ENCODE measurements around the gene TCEA2. TPM values are rescaled to one million over a fixed set of nuclear protein-coding genes. Genes with fewer than 3 reads are reported as not detected.

TCEA2 gene
- total and polyA plus RNA-seq, 2 donors from 2014 or later: 53.8 to 90.9 TPM

GRCh38 chr20:64038565-64039292, 24.3 kb upstream of the TCEA2 start:
- peak overlapping the region in 1 of 3 donors; percentile 46 for H3K4me3 ChIP-seq (ENCODE audit: low read length in 3 of 3)
- peak; percentile 87 to 92 (median 90) for DNase-seq
- peaks cover 0 to 14% (median 0%) of the 10 kb centered on the region in 3 donors for H3K4me1 ChIP-seq (ENCODE audit: control insufficient read depth in 2 of 3, insufficient read depth in 2 of 3, low read depth in 1 of 3, low read length in 3 of 3)
- peaks cover 0 to 4% (median 0%) of the 10 kb centered on the region in 3 donors for H3K36me3 ChIP-seq (ENCODE audit: control insufficient read depth in 2 of 3, insufficient read depth in 3 of 3, low read length in 3 of 3)
- FAIRE-seq: no peak
- H3K27me3 ChIP-seq (ENCODE audit: control insufficient read depth, insufficient read depth, low read length): peaks cover 2% of the 10 kb centered on the region
- H3K9ac ChIP-seq (ENCODE audit: low read length in 3 of 3): no peak overlapping the region
- peak overlapping the region; percentile 40 to 43 for H3K27ac ChIP-seq (ENCODE audit: low read depth in 2 of 2, low read length in 2 of 2)
- intact Hi-C loops (cut with DNase I): no loop called here
- H3K9me3 ChIP-seq (ENCODE audit: control insufficient read depth in 2 of 3, insufficient read depth in 1 of 3, low read length in 3 of 3): no peaks in the 10 kb centered on the region
- TF ChIP-seq CTCF (IDR thresholded peaks at IDR 0.05; ENCODE audit: borderline replicate concordance, extremely low read depth, insufficient read depth): peak; percentile 68

GRCh38 chr20:64039293-64040160, 23.5 kb upstream of the TCEA2 start:
- Histone ChIP-seq H3K27ac (ENCODE audit: low read depth in 2 of 2, low read length in 2 of 2) (peak overlapping the region in 1 of 2 donors; percentile 43), H3K4me3 (ENCODE audit: low read length in 3 of 3) (peak overlapping the region in 1 of 3 donors; percentile 46), H3K9ac (ENCODE audit: low read length in 3 of 3) (no peak overlapping the region), H3K27me3 (ENCODE audit: control insufficient read depth, insufficient read depth, low read length) (peaks cover 2% of the 10 kb centered on the region), H3K4me1 (ENCODE audit: control insufficient read depth in 2 of 3, insufficient read depth in 2 of 3, low read depth in 1 of 3, low read length in 3 of 3) (peaks cover 0 to 14% (median 0%) of the 10 kb centered on the region in 3 donors), H3K9me3 (ENCODE audit: control insufficient read depth in 2 of 3, insufficient read depth in 1 of 3, low read length in 3 of 3) (no peaks in the 10 kb centered on the region), H3K36me3 (ENCODE audit: control insufficient read depth in 2 of 3, insufficient read depth in 3 of 3, low read length in 3 of 3) (peaks cover 0 to 4% (median 0%) of the 10 kb centered on the region in 3 donors)
- peak in 1 of 5 donors; percentile 76 for DNase-seq
- intact Hi-C loops (cut with DNase I): no loop called here
- no peak for TF ChIP-seq CTCF (IDR thresholded peaks at IDR 0.05; ENCODE audit: borderline replicate concordance, extremely low read depth, insufficient read depth)
- no peak for FAIRE-seq

DNA sequence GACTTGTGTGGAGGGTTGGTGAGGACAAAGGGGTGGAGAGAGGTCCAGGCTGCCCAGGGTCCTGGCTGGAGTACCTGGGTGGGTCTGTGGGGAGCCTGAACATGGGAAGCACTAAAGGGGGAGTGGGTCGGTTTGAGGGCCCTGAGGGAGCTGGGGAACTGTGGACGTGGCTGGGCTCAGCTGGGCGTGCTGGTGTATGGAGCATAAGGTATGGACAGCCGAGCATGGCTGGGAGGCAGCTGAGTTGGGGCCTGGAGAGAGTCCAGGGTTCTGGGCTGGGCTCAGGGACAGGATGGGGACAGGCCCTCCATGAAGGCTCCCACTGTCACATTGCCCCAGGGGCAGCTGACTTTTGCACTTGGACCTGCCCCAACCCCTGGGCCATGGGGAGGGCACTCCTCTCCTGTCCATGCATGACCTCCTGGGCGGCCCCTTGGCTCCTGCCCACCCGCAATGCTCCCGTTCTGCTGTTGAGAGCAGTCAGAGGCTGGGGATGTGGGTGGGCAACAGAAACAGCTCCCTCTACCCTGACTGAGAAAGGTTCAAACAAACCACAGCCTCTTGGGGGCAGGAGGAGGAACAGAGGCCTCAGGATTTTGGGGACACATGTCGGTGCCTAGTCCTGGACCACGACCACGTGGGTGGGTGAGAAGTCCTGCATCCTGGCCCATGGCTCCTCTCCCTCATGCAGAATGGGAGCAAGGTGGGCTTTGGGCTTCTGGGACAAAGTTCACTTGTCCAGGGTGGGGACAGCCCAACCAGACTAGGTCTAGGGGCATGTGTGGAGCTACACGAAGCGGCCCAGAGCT, 22.6 kb upstream of the TCEA2 start:
- no peaks in the 10 kb centered on the region for H3K36me3 ChIP-seq (ENCODE audit: control insufficient read depth in 2 of 3, insufficient read depth in 3 of 3, low read length in 3 of 3)
- H3K4me1 ChIP-seq (ENCODE audit: control insufficient read depth in 2 of 3, insufficient read depth in 2 of 3, low read depth in 1 of 3, low read length in 3 of 3): peaks cover 0 to 14% (median 0%) of the 10 kb centered on the region in 3 donors
- DNase-seq: peak in 1 of 5 donors; percentile 75
- no peak for FAIRE-seq
- no peak overlapping the region for H3K4me3 ChIP-seq (ENCODE audit: low read length in 3 of 3)
- intact Hi-C loops (cut with DNase I): no loop called here
- H3K27ac ChIP-seq (ENCODE audit: low read depth in 2 of 2, low read length in 2 of 2): no peak overlapping the region
- TF ChIP-seq CTCF (IDR thresholded peaks at IDR 0.05; ENCODE audit: borderline replicate concordance, extremely low read depth, insufficient read depth): no peak
- no peaks in the 10 kb centered on the region for H3K9me3 ChIP-seq (ENCODE audit: control insufficient read depth in 2 of 3, insufficient read depth in 1 of 3, low read length in 3 of 3)
- H3K27me3 ChIP-seq (ENCODE audit: control insufficient read depth, insufficient read depth, low read length): peaks cover 2% of the 10 kb centered on the region
- H3K9ac ChIP-seq (ENCODE audit: low read length in 3 of 3): no peak overlapping the region

All from kidney (tissue), 14 donors.